ENCODE results near the gene B3GLCT.

DNA sequence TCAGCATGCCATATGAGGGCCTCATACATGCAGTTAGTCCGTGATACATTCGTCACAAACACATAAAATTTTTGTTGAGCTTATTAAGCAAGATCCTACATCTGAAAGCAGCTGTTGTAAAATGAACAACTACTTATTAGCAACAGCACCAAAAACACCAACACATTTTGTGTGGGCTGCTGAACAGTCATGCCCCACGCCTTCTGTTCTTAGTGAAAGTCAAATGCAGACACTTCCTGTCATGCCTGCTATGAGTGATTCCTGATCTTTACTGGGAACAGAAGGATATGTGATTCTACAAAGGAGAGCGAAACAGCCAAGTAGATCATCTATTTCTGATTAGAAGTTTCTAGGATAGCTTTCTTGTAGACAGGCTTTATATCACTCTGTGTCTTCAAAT lies 4.2 kb upstream of the B3GLCT start:
- TF ChIP-seq, protein P1, sequence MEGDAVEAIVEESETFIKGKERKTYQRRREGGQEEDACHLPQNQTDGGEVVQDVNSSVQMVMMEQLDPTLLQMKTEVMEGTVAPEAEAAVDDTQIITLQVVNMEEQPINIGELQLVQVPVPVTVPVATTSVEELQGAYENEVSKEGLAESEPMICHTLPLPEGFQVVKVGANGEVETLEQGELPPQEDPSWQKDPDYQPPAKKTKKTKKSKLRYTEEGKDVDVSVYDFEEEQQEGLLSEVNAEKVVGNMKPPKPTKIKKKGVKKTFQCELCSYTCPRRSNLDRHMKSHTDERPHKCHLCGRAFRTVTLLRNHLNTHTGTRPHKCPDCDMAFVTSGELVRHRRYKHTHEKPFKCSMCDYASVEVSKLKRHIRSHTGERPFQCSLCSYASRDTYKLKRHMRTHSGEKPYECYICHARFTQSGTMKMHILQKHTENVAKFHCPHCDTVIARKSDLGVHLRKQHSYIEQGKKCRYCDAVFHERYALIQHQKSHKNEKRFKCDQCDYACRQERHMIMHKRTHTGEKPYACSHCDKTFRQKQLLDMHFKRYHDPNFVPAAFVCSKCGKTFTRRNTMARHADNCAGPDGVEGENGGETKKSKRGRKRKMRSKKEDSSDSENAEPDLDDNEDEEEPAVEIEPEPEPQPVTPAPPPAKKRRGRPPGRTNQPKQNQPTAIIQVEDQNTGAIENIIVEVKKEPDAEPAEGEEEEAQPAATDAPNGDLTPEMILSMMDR (IDR thresholded peaks at IDR 0.05; ENCODE audit: low read depth, low read length, missing input control): no peak
- TF ChIP-seq SP1 (IDR thresholded peaks at IDR 0.05) (no peak), EGR1 (IDR thresholded peaks at IDR 0.05; ENCODE audit: low read depth in 2 of 2) (no peak), TAF1 (conservative IDR thresholded peaks at IDR 0.05) (no peak), GABPA (IDR thresholded peaks at IDR 0.05 in 1 of 2, conservative IDR thresholded peaks at IDR 0.05 in 1 of 2) (no peak), RAD21 (IDR thresholded peaks at IDR 0.05) (no peak), YY1 (IDR thresholded peaks at IDR 0.05) (no peak), HNF4G (IDR thresholded peaks at IDR 0.05) (no peak), RXRA (IDR thresholded peaks at IDR 0.05) (no peak), JUND (IDR thresholded peaks at IDR 0.05) (no peak), FOXA2 (IDR thresholded peaks at IDR 0.05) (no peak)
- TF ChIP-seq, protein P2, sequence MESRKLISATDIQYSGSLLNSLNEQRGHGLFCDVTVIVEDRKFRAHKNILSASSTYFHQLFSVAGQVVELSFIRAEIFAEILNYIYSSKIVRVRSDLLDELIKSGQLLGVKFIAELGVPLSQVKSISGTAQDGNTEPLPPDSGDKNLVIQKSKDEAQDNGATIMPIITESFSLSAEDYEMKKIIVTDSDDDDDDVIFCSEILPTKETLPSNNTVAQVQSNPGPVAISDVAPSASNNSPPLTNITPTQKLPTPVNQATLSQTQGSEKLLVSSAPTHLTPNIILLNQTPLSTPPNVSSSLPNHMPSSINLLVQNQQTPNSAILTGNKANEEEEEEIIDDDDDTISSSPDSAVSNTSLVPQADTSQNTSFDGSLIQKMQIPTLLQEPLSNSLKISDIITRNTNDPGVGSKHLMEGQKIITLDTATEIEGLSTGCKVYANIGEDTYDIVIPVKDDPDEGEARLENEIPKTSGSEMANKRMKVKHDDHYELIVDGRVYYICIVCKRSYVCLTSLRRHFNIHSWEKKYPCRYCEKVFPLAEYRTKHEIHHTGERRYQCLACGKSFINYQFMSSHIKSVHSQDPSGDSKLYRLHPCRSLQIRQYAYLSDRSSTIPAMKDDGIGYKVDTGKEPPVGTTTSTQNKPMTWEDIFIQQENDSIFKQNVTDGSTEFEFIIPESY (IDR thresholded peaks at IDR 0.05): no peak
- TF ChIP-seq, protein P3, sequence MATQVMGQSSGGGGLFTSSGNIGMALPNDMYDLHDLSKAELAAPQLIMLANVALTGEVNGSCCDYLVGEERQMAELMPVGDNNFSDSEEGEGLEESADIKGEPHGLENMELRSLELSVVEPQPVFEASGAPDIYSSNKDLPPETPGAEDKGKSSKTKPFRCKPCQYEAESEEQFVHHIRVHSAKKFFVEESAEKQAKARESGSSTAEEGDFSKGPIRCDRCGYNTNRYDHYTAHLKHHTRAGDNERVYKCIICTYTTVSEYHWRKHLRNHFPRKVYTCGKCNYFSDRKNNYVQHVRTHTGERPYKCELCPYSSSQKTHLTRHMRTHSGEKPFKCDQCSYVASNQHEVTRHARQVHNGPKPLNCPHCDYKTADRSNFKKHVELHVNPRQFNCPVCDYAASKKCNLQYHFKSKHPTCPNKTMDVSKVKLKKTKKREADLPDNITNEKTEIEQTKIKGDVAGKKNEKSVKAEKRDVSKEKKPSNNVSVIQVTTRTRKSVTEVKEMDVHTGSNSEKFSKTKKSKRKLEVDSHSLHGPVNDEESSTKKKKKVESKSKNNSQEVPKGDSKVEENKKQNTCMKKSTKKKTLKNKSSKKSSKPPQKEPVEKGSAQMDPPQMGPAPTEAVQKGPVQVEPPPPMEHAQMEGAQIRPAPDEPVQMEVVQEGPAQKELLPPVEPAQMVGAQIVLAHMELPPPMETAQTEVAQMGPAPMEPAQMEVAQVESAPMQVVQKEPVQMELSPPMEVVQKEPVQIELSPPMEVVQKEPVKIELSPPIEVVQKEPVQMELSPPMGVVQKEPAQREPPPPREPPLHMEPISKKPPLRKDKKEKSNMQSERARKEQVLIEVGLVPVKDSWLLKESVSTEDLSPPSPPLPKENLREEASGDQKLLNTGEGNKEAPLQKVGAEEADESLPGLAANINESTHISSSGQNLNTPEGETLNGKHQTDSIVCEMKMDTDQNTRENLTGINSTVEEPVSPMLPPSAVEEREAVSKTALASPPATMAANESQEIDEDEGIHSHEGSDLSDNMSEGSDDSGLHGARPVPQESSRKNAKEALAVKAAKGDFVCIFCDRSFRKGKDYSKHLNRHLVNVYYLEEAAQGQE (IDR thresholded peaks at IDR 0.05): no peak

Data from liver (tissue), 3 donors.